Psoas muscle (tissue), 8 donors: ENCODE data around the gene CLCA1. TPM values are rescaled to one million over a fixed set of nuclear protein-coding genes. Genes with fewer than 3 reads are reported as not detected.

Experiments used
- ATAC-seq, 4 donors: fragments of 200-7000 bp; cut with Tn5 transposase; one replicate each; pipeline ENCODE4 v1.9.1; 2020; ENCODE audit warnings: moderate library complexity in 3 of 4, mild to moderate bottlenecking in 2 of 4
- DNase-seq, 2 donors: peaks; one replicate each; pipeline ENCODE4 v3.0.0-alpha.2; 2020
- H3K27ac ChIP-seq: fragments of 200-600 bp; one replicate; pipeline ENCODE4 v1.8.0; 2022
- H3K27me3 ChIP-seq, 3 donors: fragments of 200-600 bp in 1 of 3; one replicate each; pipeline versions ENCODE4 v1.6.1 to v1.8.0; 2013 to 2022; ENCODE audit warnings: low read length in 2 of 3, mild to moderate bottlenecking in 2 of 3, moderate library complexity in 1 of 3; ENCODE audit not compliant: insufficient read depth in 3 of 3
- H3K36me3 ChIP-seq, 2 donors: fragments of 200-600 bp in 1 of 2; one replicate each; pipeline versions ENCODE4 v1.6.1 to v1.8.0; 2013 to 2022; ENCODE audit warnings: low read depth in 1 of 2, mild to moderate bottlenecking in 1 of 2, moderate library complexity in 1 of 2; ENCODE audit not compliant: insufficient read depth in 1 of 2
- H3K4me1 ChIP-seq: fragments of 200-600 bp; one replicate; pipeline ENCODE4 v1.8.0; 2022
- H3K4me3 ChIP-seq: fragments of 200-600 bp; one replicate; pipeline ENCODE4 v1.8.0; 2022; ENCODE audit warnings: mild to moderate bottlenecking
- H3K9me3 ChIP-seq: fragments of 200-600 bp; one replicate; pipeline ENCODE4 v1.8.0; 2022
- WGBS, 3 donors: extraction: QIAGEN DNeasy Blood & Tissue Kit; methylation state at CpG; one replicate each; pipeline versions ENCODE4 v1.1.6 to v1.1.7; 2013; 5-methylcytosine and 5-hydroxymethylcytosine counted together
- intact Hi-C, 2 donors: fragments of 100-400 bp; cut with DNase I; formaldehyde crosslinking; loops; one replicate each; pipeline versions ENCODE4 v1.11.0 to v1.14.2; 2022
- polyA plus RNA-seq, 3 donors: library from polyadenylated mRNA; stranded (reverse); fragments of 200-250 nt; gene quantifications; one replicate each; pipeline ENCODE4 v1.2.3, GENCODE V29; 2013
- total RNA-seq, 4 donors: library from RNA; stranded (reverse); fragmentation: NEBNext Ultra II Directional in 2 of 4; extraction: Animal tissue kit (Norgen Biotek cat#: 25700) in 2 of 4; gene quantifications; one replicate each; pipeline versions ENCODE4 v1.2.1 to v1.2.4, GENCODE V29; 2021 to 2023
- TF ChIP-seq, protein P1 (sequence below): fragments of 200-600 bp; IDR thresholded peaks from one replicate; pipeline ENCODE4 v1.8.0; 2022; ENCODE audit warnings: antibody characterized with exemption
- donor health status: healthy with polysubstance abuse.
- donor health status: DM: no; HTN: no; CAD: no; lungs with moderate emphysema.
- donor health status: Bipolar disorder and iron deficiency.
- donor health status: healthy.
- donor health status: DM: yes; HTN: yes; CAD: no.
- donor health status: DM: no; HTN: no; CAD: no.
- donor health status: DM: no; HTN: no; CAD: no.
- donor health status: DM: yes; HTN: yes; CAD: no.

Gene CLCA1
- total and polyA plus RNA-seq, 7 donors: 0.03 to 0.09 (median 0.07) TPM; not detected in 4

DNA sequence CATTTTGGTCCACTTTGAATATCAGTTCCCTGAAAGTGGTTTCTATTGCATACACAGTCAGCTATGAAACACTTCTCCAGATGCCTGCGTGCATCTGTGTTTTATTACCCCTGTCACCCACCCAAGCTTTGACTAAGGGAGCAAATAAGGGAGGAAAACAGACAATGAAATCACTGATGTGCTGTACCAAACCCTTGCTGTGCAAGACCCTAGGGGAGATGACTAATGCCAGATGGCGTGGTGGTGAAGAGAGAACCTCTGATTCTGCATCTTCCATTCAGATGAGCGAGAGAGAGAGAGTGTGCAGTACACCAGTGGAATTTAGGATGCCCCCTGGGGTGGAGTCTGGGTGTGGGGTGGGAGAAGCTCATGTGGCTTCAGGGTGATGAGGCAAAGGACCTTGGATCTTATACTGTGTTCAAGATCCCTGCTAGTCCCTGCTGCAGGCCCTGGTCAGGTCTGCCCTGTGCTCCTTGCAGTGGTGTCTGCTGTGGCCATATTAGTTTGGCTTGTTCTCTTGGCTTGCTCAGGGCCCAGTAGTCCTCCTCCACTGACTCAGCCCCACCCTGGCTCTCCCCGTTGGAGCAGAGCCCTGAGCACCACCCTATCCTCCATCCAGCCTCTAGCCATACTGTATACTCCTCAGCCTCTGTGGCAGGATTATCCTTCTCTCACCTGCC, 18.5 kb downstream of the CLCA1 start:
- Histone ChIP-seq H3K4me1 (no peaks in the 10 kb centered on the region), H3K4me3 (no peak overlapping the region), H3K27me3 (no peaks in the 10 kb centered on the region), H3K9me3 (no peaks in the 10 kb centered on the region), H3K27ac (peak overlapping the region; percentile 16), H3K36me3 (no peaks in the 10 kb centered on the region)
- ATAC-seq: peak; percentile 36 to 88 (median 80)
- TF ChIP-seq, protein P1, sequence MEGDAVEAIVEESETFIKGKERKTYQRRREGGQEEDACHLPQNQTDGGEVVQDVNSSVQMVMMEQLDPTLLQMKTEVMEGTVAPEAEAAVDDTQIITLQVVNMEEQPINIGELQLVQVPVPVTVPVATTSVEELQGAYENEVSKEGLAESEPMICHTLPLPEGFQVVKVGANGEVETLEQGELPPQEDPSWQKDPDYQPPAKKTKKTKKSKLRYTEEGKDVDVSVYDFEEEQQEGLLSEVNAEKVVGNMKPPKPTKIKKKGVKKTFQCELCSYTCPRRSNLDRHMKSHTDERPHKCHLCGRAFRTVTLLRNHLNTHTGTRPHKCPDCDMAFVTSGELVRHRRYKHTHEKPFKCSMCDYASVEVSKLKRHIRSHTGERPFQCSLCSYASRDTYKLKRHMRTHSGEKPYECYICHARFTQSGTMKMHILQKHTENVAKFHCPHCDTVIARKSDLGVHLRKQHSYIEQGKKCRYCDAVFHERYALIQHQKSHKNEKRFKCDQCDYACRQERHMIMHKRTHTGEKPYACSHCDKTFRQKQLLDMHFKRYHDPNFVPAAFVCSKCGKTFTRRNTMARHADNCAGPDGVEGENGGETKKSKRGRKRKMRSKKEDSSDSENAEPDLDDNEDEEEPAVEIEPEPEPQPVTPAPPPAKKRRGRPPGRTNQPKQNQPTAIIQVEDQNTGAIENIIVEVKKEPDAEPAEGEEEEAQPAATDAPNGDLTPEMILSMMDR: no peak
- DNase-seq: peak; percentile 60 to 74
- intact Hi-C loops: no loop called here
- WGBS, 3 donors: 44 to 58% (median 44%) methylated on average over 4 of the region's 4 CpGs

DNA sequence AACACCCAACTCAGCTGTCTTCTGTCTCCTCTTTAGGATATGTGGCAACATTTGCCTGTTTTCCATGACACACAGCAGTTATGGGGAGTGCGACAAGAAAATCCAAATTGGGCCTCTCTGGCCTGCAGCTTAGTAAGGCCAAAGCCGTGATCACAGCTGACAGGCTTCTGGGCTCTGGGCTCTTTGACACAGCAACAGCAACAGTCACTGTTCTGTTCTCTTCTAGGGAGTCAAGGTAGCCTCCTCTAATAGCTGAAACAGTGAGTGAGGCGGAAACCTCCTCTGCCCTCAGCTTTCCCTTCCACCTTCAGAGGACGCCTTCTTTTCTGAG, 19.0 kb downstream of the CLCA1 start:
- Histone ChIP-seq H3K9me3 (no peaks in the 10 kb centered on the region), H3K27ac (peak overlapping the region; percentile 16), H3K27me3 (no peaks in the 10 kb centered on the region), H3K4me1 (no peaks in the 10 kb centered on the region), H3K4me3 (no peak overlapping the region), H3K36me3 (no peaks in the 10 kb centered on the region)
- WGBS, 3 donors: 77 to 86% (median 80%) methylated on average over 4 of the region's 4 CpGs
- TF ChIP-seq, protein P1: no peak
- DNase-seq (peak in 1 of 2 donors; percentile 55), ATAC-seq (peak in 3 of 4 donors; percentile 37 to 57 (median 41))
- intact Hi-C loops: no loop called here

DNA sequence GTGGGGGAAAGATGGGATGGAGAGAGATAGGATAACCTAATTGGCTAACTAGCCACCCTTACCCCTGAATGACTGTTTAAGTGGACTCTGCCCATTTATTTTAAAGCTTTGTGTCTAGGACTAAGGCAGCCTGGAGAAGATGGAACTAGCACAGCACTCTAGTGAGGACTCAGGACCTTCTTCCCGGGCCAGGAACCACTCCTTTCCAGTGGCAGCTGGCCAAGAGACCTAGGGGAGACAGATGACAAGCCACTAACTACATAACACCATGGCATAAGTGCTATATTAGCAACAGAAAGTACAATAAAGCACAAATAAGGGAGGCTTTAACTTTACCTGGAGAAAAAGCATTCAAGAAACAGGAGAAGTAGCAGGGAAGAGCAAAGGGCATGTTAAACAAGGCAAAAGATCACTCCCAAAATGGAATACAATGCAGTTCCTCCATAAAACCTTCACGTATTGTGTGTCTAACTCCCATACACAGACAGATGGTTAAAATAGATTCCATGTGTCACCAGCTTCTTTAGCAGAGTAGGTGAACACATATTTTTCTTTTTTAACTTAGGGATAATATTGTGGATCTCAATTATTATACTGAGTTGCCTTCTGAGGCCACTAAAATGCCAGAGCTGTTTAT, 20.6 kb downstream of the CLCA1 start:
- Histone ChIP-seq H3K36me3 (no peaks in the 10 kb centered on the region), H3K27ac (no peak overlapping the region), H3K9me3 (no peaks in the 10 kb centered on the region), H3K4me1 (no peaks in the 10 kb centered on the region), H3K27me3 (no peaks in the 10 kb centered on the region), H3K4me3 (no peak overlapping the region)
- 49 to 57% (median 51%) methylated on average over 2 of the region's 2 CpGs for WGBS, 3 donors
- TF ChIP-seq, protein P1: no peak
- intact Hi-C loops: no loop called here
- ATAC-seq (no peak), DNase-seq (no peak)

DNA sequence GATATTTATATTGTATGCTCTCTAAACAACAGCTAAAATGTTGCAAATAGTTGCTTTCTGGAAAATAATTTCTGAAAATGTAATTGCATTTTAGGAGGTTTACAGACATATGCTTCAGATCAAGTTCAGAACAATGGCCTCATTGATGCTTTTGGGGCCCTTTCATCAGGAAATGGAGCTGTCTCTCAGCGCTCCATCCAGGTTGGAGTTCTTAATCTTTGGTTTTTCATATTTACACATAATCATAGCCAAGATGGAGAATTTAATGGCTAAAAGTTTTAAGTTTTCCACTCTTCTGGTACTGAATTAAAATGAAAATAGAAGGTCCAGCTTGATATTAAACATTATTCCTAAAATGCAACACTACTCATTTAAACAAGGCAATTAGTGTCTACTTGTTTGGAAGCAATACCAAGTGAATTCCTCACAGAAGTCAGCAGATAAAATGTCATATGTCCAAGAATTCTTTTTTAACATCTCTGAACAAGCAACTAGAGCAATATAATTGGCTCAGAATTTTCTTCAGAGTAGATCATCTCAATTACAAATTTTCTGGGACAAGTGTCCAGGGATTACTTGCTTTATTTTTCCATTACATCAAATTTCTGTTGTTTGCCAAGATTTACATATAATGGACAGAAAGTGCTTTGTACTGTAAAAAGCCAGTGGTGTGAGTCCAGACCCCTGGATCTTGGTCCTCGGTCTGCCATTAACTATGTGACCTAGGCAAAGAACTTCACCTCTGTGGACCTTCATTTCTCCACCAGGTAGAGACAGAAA, 22.6 kb downstream of the CLCA1 start:
- TF ChIP-seq, protein P1: no peak
- Histone ChIP-seq H3K4me1 (no peaks in the 10 kb centered on the region), H3K27ac (no peak overlapping the region), H3K36me3 (no peaks in the 10 kb centered on the region), H3K27me3 (no peaks in the 10 kb centered on the region), H3K9me3 (no peaks in the 10 kb centered on the region), H3K4me3 (no peak overlapping the region)
- DNase-seq: no peak
- WGBS, 3 donors: 59 to 66% (median 64%) methylated on average over 2 of the region's 2 CpGs
- intact Hi-C loops: no loop called here
- ATAC-seq: no peak
